Left ventricle myocardium superior (tissue), 1 donor: ENCODE results near the gene ZNF547. TPM values are rescaled to one million over a fixed set of nuclear protein-coding genes. Genes with fewer than 3 reads are reported as not detected.

ENCODE experiments used
- total RNA-seq: library from RNA; stranded (reverse); fragmentation: NEBNext Ultra II Directional; extraction: Animal tissue kit (Norgen Biotek cat#: 25700); gene quantifications from one replicate; pipeline ENCODE4 v1.2.1, GENCODE V29; 2021
- donor health status: DM: no; HTN: yes; CAD: no; lungs with severe emphysema.

The ZNF547 gene
- total RNA-seq, 1 donor from 2014 or later = 3.2 TPM

Other genes starting within 250 kb of the ZNF547 start
- gene USP29, start 243.6 kb upstream of the ZNF547 start, total RNA-seq = not detected
- not detected for gene ZIM3, start 218.3 kb upstream of the ZNF547 start, total RNA-seq
- not detected for gene DUXA, start 196.1 kb upstream of the ZNF547 start, total RNA-seq
- gene ZNF264, start 172.1 kb upstream of the ZNF547 start, total RNA-seq = 19.4 TPM
- gene AURKC, start 132.5 kb upstream of the ZNF547 start, total RNA-seq = 1.5 TPM
- 9.0 TPM for gene ZNF805, start 122.9 kb upstream of the ZNF547 start, total RNA-seq
- gene ZNF460, start 83.1 kb upstream of the ZNF547 start, total RNA-seq = 26.4 TPM
- 6.1 TPM for gene ZNF543, start 43.1 kb upstream of the ZNF547 start, total RNA-seq
- 8.3 TPM for gene ZNF304, start 12.3 kb upstream of the ZNF547 start, total RNA-seq
- 10.9 TPM for gene TRAPPC2B, start within 50 bp of the ZNF547 start, total RNA-seq
- 17.8 TPM for gene ZNF548, start 26.3 kb downstream of the ZNF547 start, total RNA-seq
- gene ZNF17, start 47.6 kb downstream of the ZNF547 start, total RNA-seq = 8.8 TPM
- gene ZNF749, start 71.8 kb downstream of the ZNF547 start, total RNA-seq = 3.3 TPM
- gene VN1R1, start 93.6 kb downstream of the ZNF547 start, total RNA-seq = 4.1 TPM
- gene ZNF772, start 114.0 kb downstream of the ZNF547 start, total RNA-seq = 24.0 TPM
- 9.1 TPM for gene ZNF419, start 124.2 kb downstream of the ZNF547 start, total RNA-seq
- 6.0 TPM for gene ZNF773, start 136.4 kb downstream of the ZNF547 start, total RNA-seq
- 4.1 TPM for gene ZNF549, start 163.8 kb downstream of the ZNF547 start, total RNA-seq
- gene ZNF550, start 196.3 kb downstream of the ZNF547 start, total RNA-seq = 8.4 TPM
- 4.8 TPM for gene ZNF416, start 215.4 kb downstream of the ZNF547 start, total RNA-seq
- 4.1 TPM for gene ZIK1, start 220.6 kb downstream of the ZNF547 start, total RNA-seq
- 3.9 TPM for gene ZNF530, start 236.3 kb downstream of the ZNF547 start, total RNA-seq